Dermis lymphatic vessel endothelial cell (primary cell): ENCODE data around the gene KRTAP3-2. TPM values are rescaled to one million over a fixed set of nuclear protein-coding genes. Genes with fewer than 3 reads are reported as not detected.

Experiments
- total RNA-seq: library from RNA; depleted of rRNA; stranded (reverse); fragments of >200 nt; gene quantifications from 2 replicates; pipeline ENCODE4 v1.2.1, GENCODE V29; 2014

The KRTAP3-2 gene
- not detected in 2 replicates for total RNA-seq

DNA sequence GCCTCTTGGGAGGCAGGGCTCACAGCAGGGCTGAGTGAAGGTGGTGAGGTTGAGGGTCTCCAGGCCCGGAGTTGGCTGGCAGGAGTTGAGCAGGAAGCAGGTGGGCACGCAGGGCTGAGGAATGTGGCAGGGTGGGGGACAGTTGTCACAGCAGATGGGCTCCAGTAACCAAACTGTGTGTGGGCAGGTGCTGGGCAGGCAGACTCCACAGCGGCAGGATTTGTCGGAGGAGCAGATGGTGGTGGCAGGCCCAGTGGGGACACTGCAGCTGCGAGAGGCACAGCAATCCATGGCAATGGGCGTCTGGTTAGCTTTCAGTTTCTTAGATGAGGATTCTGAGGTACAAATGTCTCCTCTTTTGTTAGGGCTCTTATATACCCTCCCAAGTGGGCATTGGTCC lies at the start of gene KRTAP3-2:
Gene KRTAP3-2, minus strand, starts transcription at position 344 of the 400 bp plus-strand sequence. Its CDS starts 53 bp downstream, at position 291.

DNA sequence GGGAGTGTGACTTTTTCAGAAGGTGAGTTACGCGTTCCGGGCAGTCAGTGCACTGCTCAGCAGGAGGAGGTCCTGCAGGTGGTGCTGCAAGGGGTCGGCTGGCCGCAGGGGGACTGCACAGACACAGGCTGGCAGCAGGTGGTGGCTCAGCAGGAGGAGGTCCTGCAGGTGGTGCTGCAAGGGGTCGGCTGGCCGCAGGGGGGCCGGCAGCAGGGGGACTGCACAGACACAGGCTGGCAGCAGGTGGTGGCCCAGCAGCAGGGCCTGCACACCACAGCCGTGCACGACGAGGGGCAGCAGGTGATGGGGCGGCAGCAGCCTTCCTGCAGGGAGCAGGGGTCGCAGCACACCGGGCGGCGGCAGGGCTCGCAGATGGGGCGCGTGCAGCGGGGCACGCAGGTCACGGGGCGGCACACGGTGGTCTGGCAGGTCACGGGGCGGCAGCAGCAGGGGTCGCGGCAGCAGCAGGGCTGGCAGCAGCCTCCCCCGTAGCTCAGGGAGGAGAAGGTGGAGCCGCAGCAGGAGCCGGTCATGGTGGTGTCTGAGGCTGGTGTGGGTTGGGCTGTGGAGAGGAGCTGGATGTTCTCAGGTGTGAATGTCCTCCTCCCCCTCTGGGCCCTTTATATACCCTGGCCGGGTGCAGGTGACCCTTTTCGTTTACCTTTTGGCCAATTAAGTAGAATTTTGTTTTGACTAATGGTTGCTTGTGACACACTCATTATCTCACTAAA lies 47.2 kb upstream of the KRTAP3-2 start, which contains the start of gene KRTAP2-1:
Gene KRTAP2-1, minus strand, starts transcription at position 582 of the 731 bp plus-strand sequence. Its CDS starts 49 bp downstream, at position 533.

GRCh38 chr17:41040783-41041571 lies 41.3 kb upstream of the KRTAP3-2 start, which contains the start of gene KRTAP1-1:
Gene KRTAP1-1, minus strand, starts transcription at chr17:41041450. Its CDS starts 53 bp downstream, at chr17:41041397.

DNA sequence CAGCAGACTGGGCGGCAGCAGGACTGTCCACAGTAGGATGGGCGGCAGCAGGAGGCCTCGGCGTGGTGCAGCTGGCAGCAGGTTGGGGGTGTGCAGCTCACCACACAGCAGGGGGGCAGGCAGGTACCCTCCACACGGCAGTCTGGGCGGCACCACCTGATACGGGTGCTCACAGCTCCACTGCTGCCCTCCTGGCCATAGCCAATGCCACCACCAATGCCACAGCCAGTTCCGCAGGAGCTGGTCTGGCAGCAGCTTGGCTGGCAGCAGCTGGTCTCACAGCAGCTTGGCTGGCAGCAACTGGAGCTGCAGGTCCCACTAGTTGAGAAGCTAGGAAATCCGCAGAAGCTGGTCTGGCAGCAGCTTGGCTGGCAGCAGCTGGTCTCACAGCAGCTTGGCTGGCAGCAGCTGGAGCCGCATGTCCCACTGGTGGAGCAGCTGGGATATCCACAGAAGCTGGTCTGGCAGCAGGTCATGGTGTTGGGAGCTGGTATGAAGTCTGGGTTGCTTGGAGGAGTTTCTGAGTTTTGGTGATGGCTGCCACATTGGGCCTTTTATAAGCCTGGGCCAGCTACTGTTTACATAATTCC lies 34.7 kb upstream of the KRTAP3-2 start, which contains the start of gene KRTAP1-3:
Gene KRTAP1-3, minus strand, starts transcription at position 529 of the 590 bp plus-strand sequence. Its CDS starts 53 bp downstream, at position 476.

DNA sequence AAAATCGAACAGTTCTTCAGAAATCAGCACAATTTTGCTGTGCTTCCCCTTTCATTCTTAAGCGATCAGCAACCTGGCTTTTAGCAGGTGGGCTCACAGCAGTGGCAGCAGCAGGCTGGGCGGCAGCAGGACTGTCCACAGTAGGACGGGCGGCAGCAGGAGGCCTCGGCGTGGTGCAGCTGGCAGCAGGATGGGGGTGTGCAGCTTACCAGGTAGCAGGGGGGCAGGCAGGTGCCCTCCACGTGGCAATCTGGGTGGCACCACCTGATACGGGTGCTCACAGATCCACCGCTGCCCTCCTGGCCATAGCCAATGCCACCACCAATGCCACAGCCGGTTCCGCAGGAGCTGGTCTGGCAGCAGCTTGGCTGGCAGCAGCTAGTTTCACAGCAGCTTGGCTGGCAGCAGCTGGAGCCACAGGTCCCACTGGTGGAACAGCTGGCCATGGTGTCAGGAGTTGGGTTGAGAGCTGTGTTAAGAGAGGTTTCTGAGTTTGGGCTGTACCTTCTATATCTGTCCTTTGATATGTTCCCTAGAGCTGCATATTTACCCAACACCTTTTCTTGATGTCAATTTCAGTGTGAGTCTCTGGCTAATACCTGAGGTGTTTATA lies 30.0 kb upstream of the KRTAP3-2 start, which contains the start of gene KRTAP1-4:
Gene KRTAP1-4, minus strand, starts transcription at position 563 of the 613 bp plus-strand sequence. Its CDS starts 117 bp downstream, at position 446.

DNA sequence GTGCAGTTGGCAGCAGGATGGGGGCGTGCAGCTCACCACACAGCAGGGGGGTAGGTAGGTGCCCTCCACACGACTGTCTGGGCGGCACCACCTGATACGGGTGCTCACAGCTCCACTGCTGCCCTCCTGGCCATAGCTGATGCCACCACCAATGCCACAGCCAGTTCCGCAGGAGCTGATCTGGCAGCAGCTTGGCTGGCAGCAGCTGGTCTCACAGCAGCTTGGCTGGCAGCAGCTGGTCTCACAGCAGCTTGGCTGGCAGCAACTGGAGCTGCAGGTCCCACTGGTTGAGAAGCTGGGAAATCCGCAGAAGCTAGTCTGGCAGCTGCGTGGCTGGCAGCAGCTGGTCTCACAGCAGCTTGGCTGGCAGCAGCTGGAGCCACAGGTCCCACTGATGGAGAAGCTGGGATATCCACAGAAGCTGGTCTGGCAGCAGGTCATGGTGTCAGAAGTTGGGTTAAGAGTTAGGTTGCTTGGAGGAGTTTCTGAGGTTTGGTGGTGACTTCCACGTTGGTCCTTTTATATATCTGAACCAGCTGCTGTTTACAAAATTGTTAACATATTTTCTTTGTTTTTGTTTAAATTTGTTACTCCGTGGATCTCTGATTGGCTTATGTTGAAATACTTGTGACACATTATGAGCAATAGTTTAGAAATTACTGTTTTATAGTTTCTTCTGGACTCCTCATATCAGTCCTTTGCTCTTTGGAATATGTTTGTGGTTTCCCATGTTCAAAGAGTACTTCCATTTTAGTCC lies 27.2 kb upstream of the KRTAP3-2 start, which contains the start of gene KRTAP1-5:
Gene KRTAP1-5, minus strand, starts transcription at position 494 of the 757 bp plus-strand sequence. Its CDS starts 53 bp downstream, at position 441.

GRCh38 chr17:41008811-41009210 lies 9.1 kb upstream of the KRTAP3-2 start, which contains the start of gene KRTAP3-1:
Gene KRTAP3-1, minus strand, starts transcription at chr17:41009128. Its CDS starts 54 bp downstream, at chr17:41009074.

DNA sequence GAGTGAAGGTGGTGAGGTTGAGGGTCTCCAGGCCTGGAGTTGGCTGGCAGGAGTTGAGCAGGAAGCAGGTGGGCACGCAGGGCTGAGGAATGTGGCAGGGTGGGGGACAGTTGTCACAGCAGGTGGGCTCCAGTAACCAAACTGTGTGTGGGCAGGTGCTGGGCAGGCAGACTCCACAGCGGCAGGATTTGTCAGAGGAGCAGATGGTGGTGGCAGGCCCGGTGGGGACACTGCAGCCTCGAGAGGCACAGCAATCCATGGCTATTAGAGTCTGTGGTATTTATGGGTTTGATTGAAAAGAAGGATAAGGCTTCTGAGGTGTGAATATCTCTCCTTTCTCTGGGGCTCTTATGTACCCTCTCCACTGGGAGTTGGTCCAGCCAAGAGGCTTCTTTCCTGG lies 5.9 kb downstream of the KRTAP3-2 start, which contains the start of gene KRTAP3-3:
Gene KRTAP3-3, minus strand, starts transcription at position 326 of the 400 bp plus-strand sequence. Its CDS starts 67 bp downstream, at position 259.

GRCh38 chr17:40984226-40984625 lies 15.5 kb downstream of the KRTAP3-2 start, which contains the start of gene KRT40:
Gene KRT40, minus strand, starts transcription at chr17:40984326. Its CDS starts 53 bp downstream, at chr17:40984273.

GRCh38 chr17:40966848-40967247 lies 32.9 kb downstream of the KRTAP3-2 start, which contains the start of gene KRT39:
Gene KRT39, minus strand, starts transcription at chr17:40966948. Its CDS starts 92 bp downstream, at chr17:40966856.

Other genes starting within 250 kb of the KRTAP3-2 start
- gene KRT25, start 244.6 kb downstream of the KRTAP3-2 start, total RNA-seq = not detected in 2 replicates
- gene KRT26, start 227.7 kb downstream of the KRTAP3-2 start, total RNA-seq = not detected in 2 replicates
- not detected in 2 replicates for gene KRT27, start 217.4 kb downstream of the KRTAP3-2 start, total RNA-seq
- gene KRT28, start 199.9 kb downstream of the KRTAP3-2 start, total RNA-seq = not detected in 2 replicates
- 2.4 and 2.7 TPM in 2 replicates for gene KRT10, start 177.3 kb downstream of the KRTAP3-2 start, total RNA-seq
- gene KRT12, start 132.7 kb downstream of the KRTAP3-2 start, total RNA-seq = not detected in 2 replicates
- gene KRT20, start 114.7 kb downstream of the KRTAP3-2 start, total RNA-seq = not detected in 2 replicates
- 0.34 and 1.7 TPM in 2 replicates for gene KRT23, start 62.3 kb downstream of the KRTAP3-2 start, total RNA-seq
- not detected in 2 replicates for gene KRT39, start 33.0 kb downstream of the KRTAP3-2 start, total RNA-seq
- gene KRT40, start 15.6 kb downstream of the KRTAP3-2 start, total RNA-seq = not detected in 2 replicates
- not detected in 2 replicates for gene KRTAP3-3, start 5.7 kb downstream of the KRTAP3-2 start, total RNA-seq
- gene KRTAP3-1, start 9.2 kb upstream of the KRTAP3-2 start, total RNA-seq = not detected in 2 replicates
- not detected in 2 replicates for gene KRTAP1-5, start 27.3 kb upstream of the KRTAP3-2 start, total RNA-seq
- not detected in 2 replicates for gene KRTAP1-4, start 30.3 kb upstream of the KRTAP3-2 start, total RNA-seq
- not detected in 2 replicates for gene KRTAP1-3, start 35.0 kb upstream of the KRTAP3-2 start, total RNA-seq
- not detected in 2 replicates for gene KRTAP1-1, start 41.5 kb upstream of the KRTAP3-2 start, total RNA-seq
- not detected in 2 replicates for gene KRTAP2-1, start 47.4 kb upstream of the KRTAP3-2 start, total RNA-seq
- not detected in 2 replicates for gene KRTAP2-2, start 55.3 kb upstream of the KRTAP3-2 start, total RNA-seq
- gene KRTAP2-3, start 60.2 kb upstream of the KRTAP3-2 start, total RNA-seq = not detected in 2 replicates
- gene KRTAP2-4, start 66.0 kb upstream of the KRTAP3-2 start, total RNA-seq = not detected in 2 replicates
- gene KRTAP4-7, start 84.2 kb upstream of the KRTAP3-2 start, total RNA-seq = not detected in 2 replicates
- not detected in 2 replicates for gene KRTAP4-8, start 98.2 kb upstream of the KRTAP3-2 start, total RNA-seq
- gene KRTAP4-16, start 102.3 kb upstream of the KRTAP3-2 start, total RNA-seq = not detected in 2 replicates
- gene KRTAP4-9, start 105.5 kb upstream of the KRTAP3-2 start, total RNA-seq = not detected in 2 replicates
- not detected in 2 replicates for gene KRTAP4-11, start 118.5 kb upstream of the KRTAP3-2 start, total RNA-seq
- not detected in 2 replicates for gene KRTAP4-12, start 124.3 kb upstream of the KRTAP3-2 start, total RNA-seq
- gene KRTAP4-6, start 140.6 kb upstream of the KRTAP3-2 start, total RNA-seq = not detected in 2 replicates
- gene KRTAP4-5, start 149.9 kb upstream of the KRTAP3-2 start, total RNA-seq = not detected in 2 replicates
- gene KRTAP4-4, start 160.8 kb upstream of the KRTAP3-2 start, total RNA-seq = not detected in 2 replicates
- not detected in 2 replicates for gene KRTAP4-3, start 168.3 kb upstream of the KRTAP3-2 start, total RNA-seq
- gene KRTAP4-2, start 178.3 kb upstream of the KRTAP3-2 start, total RNA-seq = not detected in 2 replicates
- gene KRTAP4-1, start 185.0 kb upstream of the KRTAP3-2 start, total RNA-seq = not detected in 2 replicates
- gene KRTAP9-1, start 190.0 kb upstream of the KRTAP3-2 start, total RNA-seq = not detected in 2 replicates
- gene KRTAP9-2, start 226.7 kb upstream of the KRTAP3-2 start, total RNA-seq = not detected in 2 replicates
- gene KRTAP9-3, start 232.5 kb upstream of the KRTAP3-2 start, total RNA-seq = not detected in 2 replicates
- not detected in 2 replicates for gene KRTAP9-8, start 238.1 kb upstream of the KRTAP3-2 start, total RNA-seq
- not detected in 2 replicates for gene KRTAP9-4, start 249.8 kb upstream of the KRTAP3-2 start, total RNA-seq